K562 (cell line): ENCODE measurements around the gene BMF. TPM values are rescaled to one million over a fixed set of nuclear protein-coding genes. Genes with fewer than 3 reads are reported as not detected.

ENCODE experiments used
- BRF1 ChIP-seq: IDR thresholded peaks from 3 replicates; pipeline ENCODE4 v1.6.1; 2011; ENCODE audit warnings: borderline replicate concordance, mild to moderate bottlenecking; ENCODE audit not compliant: insufficient read length; ENCODE audit errors: extremely low read depth
- EHMT2 ChIP-seq: fragments of 450-650 bp; IDR thresholded peaks from 2 replicates; pipeline ENCODE4 v1.6.1; 2018; ENCODE audit warnings: antibody characterized with exemption
- HDAC8 ChIP-seq: fragments of 450-650 bp; IDR thresholded peaks from 2 replicates; pipeline ENCODE4 v1.6.1; 2016; ENCODE audit warnings: mild to moderate bottlenecking, missing genetic modification characterization, moderate library complexity, missing compliant biosample characterization
- SMAD2 ChIP-seq: fragments of 150-350 bp; IDR thresholded peaks from 2 replicates; pipeline ENCODE4 v1.6.1; 2014; ENCODE audit warnings: low read depth, mild to moderate bottlenecking, low read length
- ZBED1 ChIP-seq: IDR thresholded peaks from 2 replicates; pipeline ENCODE4 v1.6.1; 2014
- ZFP36 ChIP-seq: fragments of 150-350 bp; IDR thresholded peaks from 2 replicates; pipeline ENCODE4 v1.6.1; 2018; ENCODE audit warnings: low read length, low read depth; ENCODE audit not compliant: partially characterized antibody
- ZNF121 ChIP-seq: sonication (generic); formaldehyde crosslinking; conservative IDR thresholded peaks from 2 replicates; pipeline ENCODE4 v1.8.0; 2022; ENCODE audit warnings: missing genetic modification reagents
- ZNF444 ChIP-seq: fragments of 250-450 bp; sonication (Bioruptor Pico); IDR thresholded peaks from 2 replicates; pipeline ENCODE4 v1.4.0; 2020; ENCODE audit warnings: mild to moderate bottlenecking, moderate library complexity
- polyA plus RNA-seq, 8 experiments: library from polyadenylated mRNA; depleted of rRNA in 4 of 8; stranded (reverse) in 5 of 8; unstranded in 3 of 8; fragments of >200 nt; fragmentation: Nextera tagmentation in 2 of 8; fragmentation: Illumina TruSeq in 1 of 8; extraction: Ambion mirVana in 2 of 8; extraction: Trizol in 1 of 8; gene quantifications; 2 replicates each; pipeline versions ENCODE4 v1.2.1 to v1.2.3, GENCODE V29; 2011 to 2014; ENCODE audit warnings: inconsistent platforms in 1 of 8, missing spikeins in 1 of 8
- total RNA-seq, 7 experiments: library from RNA; depleted of rRNA in 6 of 7; stranded (reverse); fragments of >200 nt in 6 of 7; fragmentation: Illumina TruSeq in 2 of 7; extraction: Trizol in 2 of 7; gene quantifications; 2 replicates each; pipeline versions ENCODE4 v1.2.1 to v1.2.3, GENCODE V29; 2011 to 2021; ENCODE audit warnings: low replicate concordance in 1 of 7
- TF ChIP-seq, protein P1 (sequence below): sonication (generic); formaldehyde crosslinking; IDR thresholded peaks from 2 replicates; pipeline ENCODE4 v1.8.0; 2022; ENCODE audit warnings: mild to moderate bottlenecking, missing genetic modification reagents, borderline replicate concordance
- TF ChIP-seq, protein P2 (sequence below): fragments of 450-650 bp; IDR thresholded peaks from 2 replicates; pipeline ENCODE4 v1.6.1; 2018; ENCODE audit not compliant: partially characterized antibody
- TF ChIP-seq, protein P3 (sequence below): fragments of 250-450 bp; sonication (Bioruptor Pico); IDR thresholded peaks from 2 replicates; pipeline ENCODE4 v1.5.1; 2021; ENCODE audit warnings: mild to moderate bottlenecking
- TF ChIP-seq, protein P4 (sequence below): sonication (generic); formaldehyde crosslinking; IDR thresholded peaks from 2 replicates; pipeline ENCODE4 v1.5.0; 2020; ENCODE audit warnings: missing genetic modification reagents
- TF ChIP-seq, protein P5 (sequence below): sonication (generic); formaldehyde crosslinking; IDR thresholded peaks from 2 replicates; pipeline ENCODE4 v1.8.1; 2023; ENCODE audit warnings: mild to moderate bottlenecking, missing genetic modification reagents, moderate library complexity
- TF ChIP-seq, protein P6 (sequence below): fragments of 250-450 bp; sonication (Bioruptor Pico); IDR thresholded peaks from 2 replicates; pipeline ENCODE4 v1.5.0; 2022; ENCODE audit warnings: mild to moderate bottlenecking

BMF gene
- total and polyA plus RNA-seq, 9 of the 15 experiments (the other 6 are each of a cell fraction or from before 2014, with no cell fraction given), result 0.25 to 0.91 (median 0.59) TPM; not detected in 2

DNA sequence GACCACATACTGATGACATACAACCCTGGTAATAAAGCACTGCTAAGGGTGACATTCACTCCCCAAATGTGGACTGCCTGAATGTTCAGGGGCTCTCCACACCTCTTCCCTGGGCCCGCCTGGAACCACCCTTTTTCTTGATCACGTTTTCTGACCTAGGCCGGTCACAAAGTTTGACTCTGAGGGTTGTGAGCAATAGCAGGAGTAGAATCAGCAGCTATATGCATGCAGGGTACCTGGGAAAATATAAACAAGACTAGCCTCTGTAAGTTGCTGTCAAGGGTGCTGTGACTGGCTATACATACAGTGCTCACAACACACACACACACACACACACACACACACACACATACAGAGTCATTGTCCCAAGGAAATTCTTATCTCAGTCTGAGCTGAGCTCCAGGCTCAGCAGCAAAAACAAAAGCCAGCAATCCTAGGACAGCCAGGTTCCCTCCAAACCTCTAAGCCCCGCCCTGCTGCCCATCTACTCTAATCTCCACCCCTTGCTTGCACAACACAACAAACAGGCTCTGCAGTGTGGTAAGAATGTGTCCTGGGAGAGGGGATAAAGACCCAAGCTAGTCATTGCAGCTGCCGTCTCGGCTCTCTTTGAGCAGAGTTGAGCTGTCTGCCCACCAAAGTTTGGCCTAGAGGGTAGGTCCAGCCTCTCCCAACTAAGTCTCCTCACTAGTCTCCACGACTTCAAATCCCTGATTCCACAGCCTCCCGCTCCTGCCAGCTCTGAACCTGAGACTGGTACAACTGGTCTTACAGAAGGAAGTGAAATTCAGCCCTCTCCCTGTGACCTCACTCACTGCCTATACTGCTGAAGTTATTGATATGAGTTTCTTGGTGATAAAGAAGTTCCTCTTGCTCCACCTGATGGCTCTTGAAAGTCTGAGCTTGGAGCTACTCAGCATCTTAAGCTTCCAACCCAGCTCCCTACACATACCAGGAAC lies 2.2 kb downstream of the BMF start (continued):
- TF ChIP-seq, protein P1, sequence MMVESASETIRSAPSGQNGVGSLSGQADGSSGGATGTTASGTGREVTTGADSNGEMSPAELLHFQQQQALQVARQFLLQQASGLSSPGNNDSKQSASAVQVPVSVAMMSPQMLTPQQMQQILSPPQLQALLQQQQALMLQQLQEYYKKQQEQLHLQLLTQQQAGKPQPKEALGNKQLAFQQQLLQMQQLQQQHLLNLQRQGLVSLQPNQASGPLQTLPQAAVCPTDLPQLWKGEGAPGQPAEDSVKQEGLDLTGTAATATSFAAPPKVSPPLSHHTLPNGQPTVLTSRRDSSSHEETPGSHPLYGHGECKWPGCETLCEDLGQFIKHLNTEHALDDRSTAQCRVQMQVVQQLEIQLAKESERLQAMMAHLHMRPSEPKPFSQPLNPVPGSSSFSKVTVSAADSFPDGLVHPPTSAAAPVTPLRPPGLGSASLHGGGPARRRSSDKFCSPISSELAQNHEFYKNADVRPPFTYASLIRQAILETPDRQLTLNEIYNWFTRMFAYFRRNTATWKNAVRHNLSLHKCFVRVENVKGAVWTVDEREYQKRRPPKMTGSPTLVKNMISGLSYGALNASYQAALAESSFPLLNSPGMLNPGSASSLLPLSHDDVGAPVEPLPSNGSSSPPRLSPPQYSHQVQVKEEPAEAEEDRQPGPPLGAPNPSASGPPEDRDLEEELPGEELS (CRISPR knock-in tag), result no peak
- TF ChIP-seq BRF1, result no peak
- TF ChIP-seq, protein P2, sequence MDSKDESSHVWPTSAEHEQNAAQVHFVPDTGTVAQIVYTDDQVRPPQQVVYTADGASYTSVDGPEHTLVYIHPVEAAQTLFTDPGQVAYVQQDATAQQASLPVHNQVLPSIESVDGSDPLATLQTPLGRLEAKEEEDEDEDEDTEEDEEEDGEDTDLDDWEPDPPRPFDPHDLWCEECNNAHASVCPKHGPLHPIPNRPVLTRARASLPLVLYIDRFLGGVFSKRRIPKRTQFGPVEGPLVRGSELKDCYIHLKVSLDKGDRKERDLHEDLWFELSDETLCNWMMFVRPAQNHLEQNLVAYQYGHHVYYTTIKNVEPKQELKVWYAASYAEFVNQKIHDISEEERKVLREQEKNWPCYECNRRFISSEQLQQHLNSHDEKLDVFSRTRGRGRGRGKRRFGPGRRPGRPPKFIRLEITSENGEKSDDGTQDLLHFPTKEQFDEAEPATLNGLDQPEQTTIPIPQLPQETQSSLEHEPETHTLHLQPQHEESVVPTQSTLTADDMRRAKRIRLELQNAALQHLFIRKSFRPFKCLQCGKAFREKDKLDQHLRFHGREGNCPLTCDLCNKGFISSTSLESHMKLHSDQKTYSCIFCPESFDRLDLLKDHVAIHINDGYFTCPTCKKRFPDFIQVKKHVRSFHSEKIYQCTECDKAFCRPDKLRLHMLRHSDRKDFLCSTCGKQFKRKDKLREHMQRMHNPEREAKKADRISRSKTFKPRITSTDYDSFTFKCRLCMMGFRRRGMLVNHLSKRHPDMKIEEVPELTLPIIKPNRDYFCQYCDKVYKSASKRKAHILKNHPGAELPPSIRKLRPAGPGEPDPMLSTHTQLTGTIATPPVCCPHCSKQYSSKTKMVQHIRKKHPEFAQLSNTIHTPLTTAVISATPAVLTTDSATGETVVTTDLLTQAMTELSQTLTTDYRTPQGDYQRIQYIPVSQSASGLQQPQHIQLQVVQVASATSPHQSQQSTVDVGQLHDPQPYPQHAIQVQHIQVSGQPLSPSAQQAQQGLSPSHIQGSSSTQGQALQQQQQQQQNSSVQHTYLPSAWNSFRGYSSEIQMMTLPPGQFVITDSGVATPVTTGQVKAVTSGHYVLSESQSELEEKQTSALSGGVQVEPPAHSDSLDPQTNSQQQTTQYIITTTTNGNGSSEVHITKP, result no peak
- TF ChIP-seq, protein P3, sequence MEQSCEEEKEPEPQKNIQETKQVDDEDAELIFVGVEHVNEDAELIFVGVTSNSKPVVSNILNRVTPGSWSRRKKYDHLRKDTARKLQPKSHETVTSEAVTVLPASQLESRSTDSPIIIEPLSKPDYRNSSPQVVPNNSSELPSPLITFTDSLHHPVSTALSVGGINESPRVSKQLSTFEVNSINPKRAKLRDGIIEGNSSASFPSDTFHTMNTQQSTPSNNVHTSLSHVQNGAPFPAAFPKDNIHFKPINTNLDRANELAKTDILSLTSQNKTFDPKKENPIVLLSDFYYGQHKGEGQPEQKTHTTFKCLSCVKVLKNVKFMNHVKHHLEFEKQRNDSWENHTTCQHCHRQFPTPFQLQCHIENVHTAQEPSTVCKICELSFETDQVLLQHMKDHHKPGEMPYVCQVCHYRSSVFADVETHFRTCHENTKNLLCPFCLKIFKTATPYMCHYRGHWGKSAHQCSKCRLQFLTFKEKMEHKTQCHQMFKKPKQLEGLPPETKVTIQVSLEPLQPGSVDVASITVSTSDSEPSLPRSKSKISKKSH, result no peak
- TF ChIP-seq, protein P4, sequence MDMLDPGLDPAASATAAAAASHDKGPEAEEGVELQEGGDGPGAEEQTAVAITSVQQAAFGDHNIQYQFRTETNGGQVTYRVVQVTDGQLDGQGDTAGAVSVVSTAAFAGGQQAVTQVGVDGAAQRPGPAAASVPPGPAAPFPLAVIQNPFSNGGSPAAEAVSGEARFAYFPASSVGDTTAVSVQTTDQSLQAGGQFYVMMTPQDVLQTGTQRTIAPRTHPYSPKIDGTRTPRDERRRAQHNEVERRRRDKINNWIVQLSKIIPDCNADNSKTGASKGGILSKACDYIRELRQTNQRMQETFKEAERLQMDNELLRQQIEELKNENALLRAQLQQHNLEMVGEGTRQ, result no peak
- no peak for TF ChIP-seq HDAC8 (tag)
- TF ChIP-seq, protein P5, sequence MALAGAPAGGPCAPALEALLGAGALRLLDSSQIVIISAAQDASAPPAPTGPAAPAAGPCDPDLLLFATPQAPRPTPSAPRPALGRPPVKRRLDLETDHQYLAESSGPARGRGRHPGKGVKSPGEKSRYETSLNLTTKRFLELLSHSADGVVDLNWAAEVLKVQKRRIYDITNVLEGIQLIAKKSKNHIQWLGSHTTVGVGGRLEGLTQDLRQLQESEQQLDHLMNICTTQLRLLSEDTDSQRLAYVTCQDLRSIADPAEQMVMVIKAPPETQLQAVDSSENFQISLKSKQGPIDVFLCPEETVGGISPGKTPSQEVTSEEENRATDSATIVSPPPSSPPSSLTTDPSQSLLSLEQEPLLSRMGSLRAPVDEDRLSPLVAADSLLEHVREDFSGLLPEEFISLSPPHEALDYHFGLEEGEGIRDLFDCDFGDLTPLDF, result 0 out of 2 replicates have a peak, but pooled peaks have one; percentile 46
- TF ChIP-seq ZNF121 (CRISPR knock-in tag), result no peak
- TF ChIP-seq ZFP36, result peak; percentile 83
- no peak for TF ChIP-seq SMAD2
- TF ChIP-seq ZBED1, result no peak
- TF ChIP-seq ZNF444 (CRISPR knock-in tag), result no peak
- TF ChIP-seq EHMT2, result peak; percentile 51
- TF ChIP-seq, protein P6, sequence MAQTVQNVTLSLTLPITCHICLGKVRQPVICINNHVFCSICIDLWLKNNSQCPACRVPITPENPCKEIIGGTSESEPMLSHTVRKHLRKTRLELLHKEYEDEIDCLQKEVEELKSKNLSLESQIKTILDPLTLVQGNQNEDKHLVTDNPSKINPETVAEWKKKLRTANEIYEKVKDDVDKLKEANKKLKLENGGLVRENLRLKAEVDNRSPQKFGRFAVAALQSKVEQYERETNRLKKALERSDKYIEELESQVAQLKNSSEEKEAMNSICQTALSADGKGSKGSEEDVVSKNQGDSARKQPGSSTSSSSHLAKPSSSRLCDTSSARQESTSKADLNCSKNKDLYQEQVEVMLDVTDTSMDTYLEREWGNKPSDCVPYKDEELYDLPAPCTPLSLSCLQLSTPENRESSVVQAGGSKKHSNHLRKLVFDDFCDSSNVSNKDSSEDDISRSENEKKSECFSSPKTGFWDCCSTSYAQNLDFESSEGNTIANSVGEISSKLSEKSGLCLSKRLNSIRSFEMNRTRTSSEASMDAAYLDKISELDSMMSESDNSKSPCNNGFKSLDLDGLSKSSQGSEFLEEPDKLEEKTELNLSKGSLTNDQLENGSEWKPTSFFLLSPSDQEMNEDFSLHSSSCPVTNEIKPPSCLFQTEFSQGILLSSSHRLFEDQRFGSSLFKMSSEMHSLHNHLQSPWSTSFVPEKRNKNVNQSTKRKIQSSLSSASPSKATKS (CRISPR knock-in tag), result no peak
